H9 (cell line): Measurements from ENCODE around the gene AP5M1. TPM values are rescaled to one million over a fixed set of nuclear protein-coding genes. Genes with fewer than 3 reads are reported as not detected.
"Not testable (repeated sequence)": the region's sequence is repeated elsewhere in the genome, so short reads cannot be mapped to it uniquely, and the experiment has no call there.

Experiments used
- DNase-seq: peaks from one replicate; pipeline ENCODE4 v3.0.0-alpha.2; 2017
- H2AFZ ChIP-seq: one replicate; pipeline ENCODE4 v1.6.1; 2013; ENCODE audit warnings: mild to moderate bottlenecking, low read length, control low read depth, moderate library complexity
- H2AK5ac ChIP-seq: 2 replicates; pipeline ENCODE4 v1.6.1; 2013; ENCODE audit warnings: low read length, control low read depth, mixed read lengths; ENCODE audit not compliant: insufficient read length
- H2BK120ac ChIP-seq: one replicate; pipeline ENCODE4 v1.6.1; 2013; ENCODE audit warnings: low read depth, mild to moderate bottlenecking, low read length, control low read depth, inconsistent platforms; ENCODE audit not compliant: poor library complexity, severe bottlenecking
- H2BK12ac ChIP-seq: 2 replicates; pipeline ENCODE4 v1.6.1; 2013; ENCODE audit warnings: low read length, control low read depth, mixed read lengths, low read depth; ENCODE audit not compliant: insufficient read length
- H2BK15ac ChIP-seq: 2 replicates; pipeline ENCODE4 v1.6.1; 2013; ENCODE audit warnings: low read depth, low read length, control low read depth
- H2BK20ac ChIP-seq: one replicate; pipeline ENCODE4 v1.6.1; 2013; ENCODE audit warnings: low read depth, mild to moderate bottlenecking, low read length, control low read depth, inconsistent platforms; ENCODE audit not compliant: poor library complexity, severe bottlenecking
- H2BK5ac ChIP-seq: 2 replicates; pipeline ENCODE4 v1.6.1; 2013; ENCODE audit warnings: low read length, control low read depth, mixed read lengths; ENCODE audit not compliant: insufficient read length
- H3K14ac ChIP-seq: 2 replicates; pipeline ENCODE4 v1.6.1; 2013; ENCODE audit warnings: low read length, control low read depth; ENCODE audit not compliant: insufficient read depth
- H3K18ac ChIP-seq: 2 replicates; pipeline ENCODE4 v1.6.1; 2013; ENCODE audit warnings: low read depth, mild to moderate bottlenecking, mixed read lengths, low read length, control low read depth; ENCODE audit not compliant: insufficient read length
- H3K23ac ChIP-seq: 2 replicates; pipeline ENCODE4 v1.6.1; 2013; ENCODE audit warnings: low read length, control low read depth, mixed read lengths, low read depth; ENCODE audit not compliant: insufficient read length
- H3K23me2 ChIP-seq: 2 replicates; pipeline ENCODE4 v1.6.1; 2013; ENCODE audit warnings: low read depth, mild to moderate bottlenecking, mixed read lengths, low read length, control low read depth; ENCODE audit not compliant: insufficient read length, poor library complexity, severe bottlenecking
- H3K27ac ChIP-seq: 2 replicates; pipeline ENCODE4 v1.5.1; 2013; ENCODE audit warnings: low read length, control low read depth, mixed read lengths, low read depth; ENCODE audit not compliant: insufficient read length
- H3K27me3 ChIP-seq: 2 replicates; pipeline ENCODE4 v1.6.1; 2013; ENCODE audit warnings: low read length, control low read depth, inconsistent platforms; ENCODE audit not compliant: insufficient read depth
- H3K4ac ChIP-seq: 2 replicates; pipeline ENCODE4 v1.6.1; 2013; ENCODE audit warnings: low read depth, mild to moderate bottlenecking, control low read depth, inconsistent platforms, low read length, moderate library complexity
- H3K4me1 ChIP-seq: 2 replicates; pipeline ENCODE4 v1.6.1; 2013; ENCODE audit warnings: low read length, control low read depth, inconsistent platforms; ENCODE audit not compliant: insufficient read depth
- H3K4me2 ChIP-seq: 2 replicates; pipeline ENCODE4 v1.6.1; 2013; ENCODE audit warnings: low read length, control low read depth, mixed read lengths; ENCODE audit not compliant: insufficient read length, insufficient read depth
- H3K56ac ChIP-seq: 2 replicates; pipeline ENCODE4 v1.6.1; 2013; ENCODE audit warnings: low read depth, mild to moderate bottlenecking, mixed read lengths, low read length, control low read depth; ENCODE audit not compliant: insufficient read length
- H3K79me1 ChIP-seq: 2 replicates; pipeline ENCODE4 v1.6.1; 2013; ENCODE audit warnings: low read depth, mild to moderate bottlenecking, moderate library complexity, low read length, control low read depth, inconsistent platforms; ENCODE audit not compliant: insufficient read depth, poor library complexity, severe bottlenecking
- H3K79me2 ChIP-seq: 2 replicates; pipeline ENCODE4 v1.6.1; 2013; ENCODE audit warnings: low read length, control low read depth, inconsistent platforms; ENCODE audit not compliant: insufficient read depth
- H3K9ac ChIP-seq: 2 replicates; pipeline ENCODE4 v1.6.1; 2013; ENCODE audit warnings: low read length, control low read depth, mixed read lengths; ENCODE audit not compliant: insufficient read length; ENCODE audit errors: extremely low read depth
- H3K9me3 ChIP-seq: one replicate; pipeline ENCODE4 v1.6.1; 2013; ENCODE audit warnings: low read depth, low read length, inconsistent platforms; ENCODE audit not compliant: control insufficient read depth
- H3T11ph ChIP-seq: one replicate; pipeline ENCODE4 v1.6.1; 2013; ENCODE audit warnings: mild to moderate bottlenecking, low read length, control low read depth, inconsistent platforms
- H4K20me1 ChIP-seq: one replicate; pipeline ENCODE4 v1.6.1; 2013; ENCODE audit not compliant: control insufficient read depth, insufficient read length, insufficient read depth
- H4K5ac ChIP-seq: 2 replicates; pipeline ENCODE4 v1.6.1; 2013; ENCODE audit warnings: low read depth, mild to moderate bottlenecking, mixed read lengths, low read length, control low read depth; ENCODE audit not compliant: insufficient read length
- H4K8ac ChIP-seq: replicated peaks from 2 replicates; pipeline ENCODE4 v1.6.1; 2013; ENCODE audit warnings: low read length, control low read depth, mixed read lengths, low read depth; ENCODE audit not compliant: insufficient read length
- H4K91ac ChIP-seq: 2 replicates; pipeline ENCODE4 v1.6.1; 2013; ENCODE audit warnings: low read depth, mild to moderate bottlenecking, moderate library complexity, mixed read lengths, low read length, control low read depth; ENCODE audit not compliant: insufficient read length
- H3K27ac Mint-ChIP-seq, 3 experiments: 2 replicates in 2 of 3; 3 replicates in 1 of 3; pipeline ENCODE4 v1.8.0; 2020 to 2021; ENCODE audit warnings: mixed read lengths in 3 of 3, mild to moderate bottlenecking in 1 of 3, moderate library complexity in 1 of 3
- H3K27me3 Mint-ChIP-seq: 2 replicates; pipeline ENCODE4 v1.8.0; 2021; ENCODE audit warnings: low read depth, mild to moderate bottlenecking, moderate library complexity, mixed read lengths
- H3K36me3 Mint-ChIP-seq, 3 experiments: 2 replicates in 2 of 3; 3 replicates in 1 of 3; pipeline ENCODE4 v1.8.0; 2020 to 2021; ENCODE audit warnings: low read depth in 3 of 3, mixed read lengths in 3 of 3; ENCODE audit not compliant: insufficient read depth in 1 of 3
- H3K4me1 Mint-ChIP-seq, 2 experiments: 2 replicates each; pipeline ENCODE4 v1.8.0; 2020; ENCODE audit warnings: mixed read lengths in 2 of 2
- H3K4me3 Mint-ChIP-seq, 2 experiments: 2 replicates in 1 of 2; 3 replicates in 1 of 2; pipeline ENCODE4 v1.8.0; 2020 to 2021; ENCODE audit warnings: mild to moderate bottlenecking in 2 of 2, mixed read lengths in 2 of 2, moderate library complexity in 1 of 2
- H3K9me3 Mint-ChIP-seq, 2 experiments: 2 replicates in 1 of 2; 3 replicates in 1 of 2; pipeline ENCODE4 v1.8.0; 2020; ENCODE audit warnings: mild to moderate bottlenecking in 2 of 2, mixed read lengths in 2 of 2, moderate library complexity in 1 of 2
- CTCF ChIP-seq: fragments of 200-600 bp; sonication (generic); conservative IDR thresholded peaks from 3 replicates; pipeline ENCODE4 v1.8.0; 2021; ENCODE audit warnings: antibody characterized with exemption, mild to moderate bottlenecking
- WGBS: extraction: QIAGEN DNeasy Blood & Tissue Kit; methylation state at CpG from one replicate; pipeline ENCODE4 v1.1.7; 2013; ENCODE audit warnings: missing lambda C conversion rate, low lambda C conversion rate, mixed read lengths; ENCODE audit not compliant: insufficient read length; ENCODE audit errors: extremely low coverage; 5-methylcytosine and 5-hydroxymethylcytosine counted together
- total RNA-seq: library from RNA; stranded (reverse); gene quantifications from 2 replicates; pipeline ENCODE4 v1.2.1, GENCODE V29; 2021

The AP5M1 gene
- total RNA-seq, 1 experiment from 2014 or later, result 42.6 TPM

GRCh38 chr14:57232006-57232405 lies 36.8 kb upstream of the AP5M1 start:
- Histone ChIP-seq H4K8ac (no peak overlapping the region), H3K4me1 (no peaks in the 10 kb centered on the region), H3K4me2 (no peak overlapping the region), H3K9me3 (no peaks in the 10 kb centered on the region), H3K14ac (no peak overlapping the region), H3K23me2 (no peaks in the 10 kb centered on the region), H3K9ac (no peak overlapping the region), H2BK120ac (no peak overlapping the region), H3K79me2 (no peaks in the 10 kb centered on the region), H2AK5ac (no peak overlapping the region), H2AFZ (no peak overlapping the region), H3T11ph (no peak overlapping the region), H2BK12ac (no peak overlapping the region), H4K20me1 (no peaks in the 10 kb centered on the region), H3K23ac (no peak overlapping the region), H2BK20ac (no peak overlapping the region), H3K4ac (no peak overlapping the region), H3K79me1 (no peaks in the 10 kb centered on the region), H4K91ac (no peak overlapping the region), H3K27me3 (no peaks in the 10 kb centered on the region), H4K5ac (no peak overlapping the region), H2BK15ac (no peak overlapping the region), H3K18ac (no peak overlapping the region), H2BK5ac (no peak overlapping the region), H3K27ac (no peak overlapping the region), H3K56ac (no peak overlapping the region)
- WGBS, result no CpG with 5 or more reads among the region's 1 CpG
- Mint-ChIP-seq H3K36me3 (peaks cover 27 to 56% (median 52%) of the 10 kb centered on the region in 3 experiments), H3K9me3 (peaks cover 4% of the 10 kb centered on the region in 2 experiments; a peak in 2 of 5 replicates), H3K4me3 (no peak overlapping the region), H3K4me1 (peaks cover 0 to 1% of the 10 kb centered on the region in 2 experiments; a peak in 2 of 4 replicates), H3K27me3 (no peaks in the 10 kb centered on the region), H3K27ac (no peak overlapping the region)
- no peak for DNase-seq
- TF ChIP-seq CTCF, result no peak

GRCh38 chr14:57240115-57240514 lies 28.7 kb upstream of the AP5M1 start:
- not testable (repeated sequence) for H2BK120ac ChIP-seq, H3K4me1 Mint-ChIP-seq, H3K4me1 ChIP-seq

More at GRCh38 chr14:57240115-57240514, 28.7 kb upstream of the AP5M1 start:
- DNase-seq, H3K23me2 ChIP-seq, H3K4ac ChIP-seq, H3K56ac ChIP-seq, H3K9me3 Mint-ChIP-seq, H3K4me3 Mint-ChIP-seq, H3K27me3 Mint-ChIP-seq, H4K91ac ChIP-seq, H3T11ph ChIP-seq, H3K79me2 ChIP-seq, H2BK15ac ChIP-seq, H4K8ac ChIP-seq, H3K23ac ChIP-seq, H3K14ac ChIP-seq, H4K5ac ChIP-seq, H3K9ac ChIP-seq, H2BK12ac ChIP-seq, H3K18ac ChIP-seq, H3K9me3 ChIP-seq, H2BK5ac ChIP-seq, H3K79me1 ChIP-seq, H3K27me3 ChIP-seq, H2AFZ ChIP-seq, H2BK20ac ChIP-seq, H3K27ac Mint-ChIP-seq, H4K20me1 ChIP-seq, H2AK5ac ChIP-seq, H3K4me2 ChIP-seq, H3K27ac ChIP-seq: not testable (repeated sequence)
- peaks cover 2 to 30% (median 15%) of the 10 kb centered on the region in 3 experiments; a peak in 6 of 7 replicates for H3K36me3 Mint-ChIP-seq
- WGBS, result no CpG with 5 or more reads among the region's 7 CpGs
